Measurements from ENCODE around the gene PRDX2. TPM values are rescaled to one million over a fixed set of nuclear protein-coding genes. Genes with fewer than 3 reads are reported as not detected.

The PRDX2 gene
- total RNA-seq, 2 experiments from 2014 or later = 250 to 267 TPM

GRCh38 chr19:12763100-12763499 is 38.5 kb downstream of the PRDX2 start:
- peaks cover 2% of the 10 kb centered on the region for H3K36me3 Mint-ChIP-seq (ENCODE audit: low read depth)
- DNase-seq (no peak), ATAC-seq (no peak)
- H3K27me3 Mint-ChIP-seq (ENCODE audit: low read depth) = peaks cover 2% of the 10 kb centered on the region
- H3K4me1 Mint-ChIP-seq (ENCODE audit: low read depth) = peaks cover 7% of the 10 kb centered on the region
- ChIA-PET POLR2A (interaction anchor here (0.8 to 1.1 kb wide), 2 partner anchors 29 to 33 kb away, joined by 3 read pairs; partner anchors contain the start of gene JUNB), CTCF (interaction anchor here (2.0 to 15.9 kb wide), 4 partner anchors 15 to 84 kb away, joined by 7 to 383 read pairs (median 134); partner anchors contain the start of genes GET3, JUNB and TRIR)
- H3K4me3 Mint-ChIP-seq = no peak overlapping the region
- H3K9me3 Mint-ChIP-seq (ENCODE audit: insufficient read depth) = no peaks in the 10 kb centered on the region
- no peak overlapping the region for H3K27ac Mint-ChIP-seq

- Mint-ChIP-seq H3K27ac (no peak overlapping the region), H3K4me3 (no peak overlapping the region), H3K4me1 (ENCODE audit: low read depth) (peaks cover 11% of the 10 kb centered on the region), H3K27me3 (ENCODE audit: low read depth) (peaks cover 5% of the 10 kb centered on the region), H3K36me3 (ENCODE audit: low read depth) (peaks cover 2% of the 10 kb centered on the region), H3K9me3 (ENCODE audit: insufficient read depth) (no peaks in the 10 kb centered on the region)
- ChIA-PET POLR2A (interaction anchor here (0.6 to 1.3 kb wide), 3 partner anchors 26 to 36 kb away, joined by 4 to 7 read pairs (median 4); no protein-coding TSS in a partner anchor), CTCF (interaction anchor here (0.7 to 15.9 kb wide), 23 partner anchors 8 to 206 kb away, joined by 3 to 383 read pairs (median 5); partner anchors contain the start of genes BEST2, GET3, JUNB and PRDX2)
- DNase-seq (no peak), ATAC-seq (no peak)
Observed at GRCh38 chr19:12759686-12760085, 41.9 kb downstream of the PRDX2 start.

GRCh38 chr19:12757544-12758274 is 43.9 kb downstream of the PRDX2 start:
- POLR2A ChIA-PET = interaction anchor here (0.6 to 1.3 kb wide), 3 partner anchors 24 to 79 kb away, joined by 3 to 8 read pairs (median 7); partner anchors contain the start of gene TRIR
- ATAC-seq = peak; percentile 83
- Mint-ChIP-seq H3K27ac (no peak overlapping the region), H3K4me1 (ENCODE audit: low read depth) (peaks cover 11% of the 10 kb centered on the region), H3K27me3 (ENCODE audit: low read depth) (peaks cover 5% of the 10 kb centered on the region), H3K4me3 (peak overlapping the region; percentile 31), H3K36me3 (ENCODE audit: low read depth) (no peaks in the 10 kb centered on the region), H3K9me3 (ENCODE audit: insufficient read depth) (no peaks in the 10 kb centered on the region)
- CTCF ChIA-PET = interaction anchor here (0.6 to 15.9 kb wide), 32 partner anchors 8 to 262 kb away, joined by 3 to 383 read pairs (median 5); partner anchors contain the start of genes GCDH, GET3, JUNB and PRDX2
- DNase-seq = peak; percentile 72

DNA sequence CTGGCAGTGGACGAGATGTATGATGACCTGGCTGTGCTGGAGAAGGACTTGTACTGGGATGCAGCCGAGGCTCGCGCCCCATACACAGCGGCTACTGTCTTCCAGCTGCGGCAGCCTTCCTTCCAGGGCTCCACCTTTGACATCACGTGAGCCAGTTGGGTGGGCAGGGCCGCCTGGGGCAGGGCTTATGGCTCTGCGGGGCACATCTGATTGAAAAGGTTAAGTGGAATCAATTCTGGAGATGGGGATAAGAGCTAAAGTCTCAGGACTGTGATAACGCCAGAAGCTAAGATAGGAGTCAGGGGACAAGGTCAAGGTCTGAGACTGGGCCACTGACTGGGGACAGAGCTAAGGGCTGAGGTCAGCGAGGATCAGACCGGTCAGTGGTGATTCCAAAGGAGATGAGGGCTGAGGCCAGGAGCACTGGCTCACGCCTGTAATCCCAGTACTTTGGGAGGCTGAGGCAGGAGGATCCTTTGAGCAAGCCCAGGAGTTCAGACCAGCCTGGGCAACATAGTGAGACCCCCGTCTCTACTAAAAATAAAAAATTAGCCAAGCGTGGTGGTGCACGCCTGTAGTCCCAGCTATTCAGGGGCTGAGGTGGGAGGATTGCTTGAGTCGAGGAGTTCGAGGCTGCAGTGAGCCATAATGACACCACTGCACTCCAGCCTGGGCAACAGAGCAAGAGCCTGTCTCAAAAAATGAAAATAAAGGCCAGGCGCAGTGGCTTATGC is 45.3 kb downstream of the PRDX2 start:
- H3K36me3 Mint-ChIP-seq (ENCODE audit: low read depth) = no peaks in the 10 kb centered on the region
- H3K4me1 Mint-ChIP-seq (ENCODE audit: low read depth) = peaks cover 11% of the 10 kb centered on the region
- ATAC-seq = no peak
- no peaks in the 10 kb centered on the region for H3K9me3 Mint-ChIP-seq (ENCODE audit: insufficient read depth)
- H3K4me3 Mint-ChIP-seq = no peak overlapping the region
- CTCF ChIA-PET = interaction anchor here (0.6 to 15.9 kb wide), 7 partner anchors 10 to 158 kb away, joined by 3 to 383 read pairs (median 23); partner anchors contain the start of genes GET3, JUNB, TNPO2 and TRIR
- H3K27me3 Mint-ChIP-seq (ENCODE audit: low read depth) = peaks cover 11% of the 10 kb centered on the region
- POLR2A ChIA-PET = interaction anchor here (0.9 to 2.4 kb wide), 2 partner anchors 22 to 396 kb away, joined by 3 to 7 read pairs; partner anchors contain the start of gene TRIR
- no peak overlapping the region for H3K27ac Mint-ChIP-seq
- no peak for DNase-seq

GRCh38 chr19:12754465-12755196 is 47.0 kb downstream of the PRDX2 start:
- Mint-ChIP-seq H3K9me3 (ENCODE audit: insufficient read depth) (no peaks in the 10 kb centered on the region), H3K36me3 (ENCODE audit: low read depth) (no peaks in the 10 kb centered on the region), H3K27ac (no peak overlapping the region), H3K27me3 (ENCODE audit: low read depth) (peaks cover 17% of the 10 kb centered on the region), H3K4me1 (ENCODE audit: low read depth) (peaks cover 6% of the 10 kb centered on the region), H3K4me3 (no peak overlapping the region)
- ChIA-PET POLR2A (interaction anchor here (0.6 to 2.4 kb wide), 2 partner anchors 21 to 44 kb away, joined by 3 to 7 read pairs; partner anchors contain the start of gene TRIR), CTCF (interaction anchor here (1.3 to 15.9 kb wide), 5 partner anchors 11 to 42 kb away, joined by 3 to 204 read pairs (median 7); partner anchors contain the start of genes GET3 and TRIR)
- DNase-seq (no peak), ATAC-seq (no peak)

GRCh38 chr19:12752056-12752781 is 49.4 kb downstream of the PRDX2 start:
- Mint-ChIP-seq H3K9me3 (ENCODE audit: insufficient read depth) (peaks cover 7% of the 10 kb centered on the region), H3K4me3 (no peak overlapping the region), H3K4me1 (ENCODE audit: low read depth) (no peaks in the 10 kb centered on the region), H3K36me3 (ENCODE audit: low read depth) (peaks cover 12% of the 10 kb centered on the region), H3K27ac (no peak overlapping the region), H3K27me3 (ENCODE audit: low read depth) (peaks cover 15% of the 10 kb centered on the region)
- POLR2A ChIA-PET = interaction anchor here (0.5 to 1.7 kb wide), 3 partner anchors 16 to 118 kb away, joined by 3 to 4 read pairs (median 3); no protein-coding TSS in a partner anchor
- DNase-seq = no peak
- ATAC-seq = no peak
- CTCF ChIA-PET = interaction anchor here (1.5 to 2.2 kb wide), 2 partner anchors 8 to 19 kb away, joined by 8 read pairs; partner anchors contain the start of gene TRIR

GRCh38 chr19:12751635-12752034 is 50.0 kb downstream of the PRDX2 start, which contains the start of gene BEST2:
Gene BEST2, plus strand, starts transcription at chr19:12751791. Its CDS starts 802 bp downstream, at chr19:12752593.
- ATAC-seq (no peak), DNase-seq (no peak)
- Mint-ChIP-seq H3K36me3 (ENCODE audit: low read depth) (peaks cover 18% of the 10 kb centered on the region), H3K9me3 (ENCODE audit: insufficient read depth) (peaks cover 7% of the 10 kb centered on the region), H3K27ac (no peak within 1 kb of the TSS), H3K4me3 (no peak within 1 kb of the TSS), H3K4me1 (ENCODE audit: low read depth) (no peaks in the 10 kb centered on the region), H3K27me3 (ENCODE audit: low read depth) (peaks cover 15% of the 10 kb centered on the region)
- CTCF ChIA-PET = interaction anchor here (1.5 to 2.2 kb wide), 2 partner anchors 9 to 18 kb away, joined by 8 read pairs; partner anchors contain the start of gene TRIR
- POLR2A ChIA-PET = interaction anchor here (0.5 to 1.7 kb wide), 3 partner anchors 16 to 119 kb away, joined by 3 to 4 read pairs (median 3); no protein-coding TSS in a partner anchor

- DNase-seq (no peak), ATAC-seq (no peak)
- Mint-ChIP-seq H3K27me3 (ENCODE audit: low read depth) (peaks cover 12% of the 10 kb centered on the region), H3K9me3 (ENCODE audit: insufficient read depth) (peaks cover 7% of the 10 kb centered on the region), H3K36me3 (ENCODE audit: low read depth) (peaks cover 23% of the 10 kb centered on the region), H3K4me3 (no peak overlapping the region), H3K4me1 (ENCODE audit: low read depth) (no peaks in the 10 kb centered on the region), H3K27ac (no peak overlapping the region)
- ChIA-PET CTCF (interaction anchor here (0.6 kb wide), 1 partner anchor 10 kb away, joined by 3 read pairs; no protein-coding TSS in a partner anchor), POLR2A (no interaction called here)
Observed at GRCh38 chr19:12750851-12751250, 50.7 kb downstream of the PRDX2 start.

DNA sequence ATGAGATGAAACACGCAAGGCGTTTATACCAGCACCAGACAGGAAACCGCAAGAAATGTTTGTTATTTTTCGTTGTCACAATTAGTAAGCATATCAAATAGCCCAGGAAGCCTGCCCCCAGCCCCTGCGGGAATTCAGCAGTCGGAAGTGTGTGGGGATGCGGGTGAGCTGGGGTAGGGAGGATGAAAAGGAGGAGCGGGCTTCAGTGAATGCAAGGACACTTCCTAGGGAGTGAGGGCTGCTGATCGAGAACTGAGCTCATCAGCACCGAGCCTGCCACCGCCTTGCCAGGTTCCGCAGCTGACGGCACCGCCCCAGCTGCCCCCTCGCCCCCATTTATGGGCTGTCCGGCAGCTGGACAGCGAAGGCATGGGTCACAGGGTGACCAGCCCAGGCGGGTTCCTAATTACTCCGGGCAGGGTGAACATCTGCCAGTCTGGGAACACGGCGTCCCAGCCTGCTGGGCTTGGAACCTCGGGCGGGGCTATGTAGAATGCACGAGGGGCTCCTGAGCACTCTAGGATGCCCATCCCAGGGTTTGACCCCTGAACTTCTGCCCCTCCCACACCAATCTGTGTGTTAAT is 51.6 kb downstream of the PRDX2 start:
- DNase-seq (no peak), ATAC-seq (peak; percentile 25)
- ChIA-PET POLR2A (interaction anchor here (0.7 kb wide), 1 partner anchor 11 kb away, joined by 4 read pairs; no protein-coding TSS in a partner anchor), CTCF (no interaction called here)
- no peak overlapping the region for H3K27ac Mint-ChIP-seq
- H3K4me3 Mint-ChIP-seq = no peak overlapping the region
- H3K36me3 Mint-ChIP-seq (ENCODE audit: low read depth) = peaks cover 30% of the 10 kb centered on the region
- H3K9me3 Mint-ChIP-seq (ENCODE audit: insufficient read depth) = peaks cover 7% of the 10 kb centered on the region
- H3K4me1 Mint-ChIP-seq (ENCODE audit: low read depth) = no peaks in the 10 kb centered on the region
- H3K27me3 Mint-ChIP-seq (ENCODE audit: low read depth) = peaks cover 12% of the 10 kb centered on the region

- POLR2A ChIA-PET = no interaction called here
- no peak overlapping the region for H3K27ac Mint-ChIP-seq
Observed at GRCh38 chr19:12748489-12748888, 53.1 kb downstream of the PRDX2 start.

More at GRCh38 chr19:12748489-12748888, 53.1 kb downstream of the PRDX2 start:
- CTCF ChIA-PET = interaction anchor here (0.8 kb wide), 1 partner anchor 12 kb away, joined by 3 read pairs; no protein-coding TSS in a partner anchor
- ATAC-seq (no peak), DNase-seq (no peak)
- Mint-ChIP-seq H3K4me1 (ENCODE audit: low read depth) (no peaks in the 10 kb centered on the region), H3K4me3 (no peak overlapping the region), H3K27me3 (ENCODE audit: low read depth) (peaks cover 12% of the 10 kb centered on the region), H3K9me3 (ENCODE audit: insufficient read depth) (peaks cover 7% of the 10 kb centered on the region), H3K36me3 (ENCODE audit: low read depth) (peaks cover 36% of the 10 kb centered on the region)
